Glutamatergic neuron (in vitro differentiated cells): ENCODE data around the gene SSBP3. TPM values are rescaled to one million over a fixed set of nuclear protein-coding genes. Genes with fewer than 3 reads are reported as not detected.
A peak's percentile ranks its signal among the peaks of the same experiment; 100 is the strongest.

ENCODE experiments used
- DNase-seq: peaks from one replicate; pipeline ENCODE4 v3.0.0; 2022
- H3K27ac Mint-ChIP-seq: one replicate; pipeline ENCODE4 v1.8.0; 2020; ENCODE audit warnings: mild to moderate bottlenecking, mixed read lengths, inconsistent platforms; ENCODE audit not compliant: unreplicated experiment
- H3K27me3 Mint-ChIP-seq: one replicate; pipeline ENCODE4 v1.8.0; 2020; ENCODE audit warnings: mild to moderate bottlenecking, moderate library complexity, mixed read lengths, inconsistent platforms; ENCODE audit not compliant: unreplicated experiment
- H3K36me3 Mint-ChIP-seq: one replicate; pipeline ENCODE4 v1.8.0; 2020; ENCODE audit warnings: mild to moderate bottlenecking, mixed read lengths, inconsistent platforms; ENCODE audit not compliant: unreplicated experiment
- H3K4me1 Mint-ChIP-seq: one replicate; pipeline ENCODE4 v1.8.0; 2020; ENCODE audit warnings: mild to moderate bottlenecking, low read depth, mixed read lengths, inconsistent platforms; ENCODE audit not compliant: unreplicated experiment
- H3K4me3 Mint-ChIP-seq: one replicate; pipeline ENCODE4 v1.8.0; 2020; ENCODE audit warnings: mild to moderate bottlenecking, mixed read lengths, inconsistent platforms; ENCODE audit not compliant: unreplicated experiment
- H3K9me3 Mint-ChIP-seq: one replicate; pipeline ENCODE4 v1.8.0; 2020; ENCODE audit warnings: mild to moderate bottlenecking, moderate library complexity, mixed read lengths, inconsistent platforms; ENCODE audit not compliant: unreplicated experiment
- total RNA-seq: library from RNA; stranded (reverse); fragmentation: NEBNext Ultra II Directional; extraction: Animal tissue kit (Norgen Biotek cat#: 25700); gene quantifications from one replicate; pipeline ENCODE4 v1.2.1, GENCODE V29; 2021; ENCODE audit not compliant: unreplicated experiment
- TF ChIP-seq, protein P1 (sequence below): fragments of 200-600 bp; sonication (generic); IDR thresholded peaks from one replicate; pipeline ENCODE4 v1.5.0; 2021; ENCODE audit not compliant: partially characterized antibody, unreplicated experiment

The SSBP3 gene
- total RNA-seq, 1 donor from 2014 or later, result 608 TPM

DNA sequence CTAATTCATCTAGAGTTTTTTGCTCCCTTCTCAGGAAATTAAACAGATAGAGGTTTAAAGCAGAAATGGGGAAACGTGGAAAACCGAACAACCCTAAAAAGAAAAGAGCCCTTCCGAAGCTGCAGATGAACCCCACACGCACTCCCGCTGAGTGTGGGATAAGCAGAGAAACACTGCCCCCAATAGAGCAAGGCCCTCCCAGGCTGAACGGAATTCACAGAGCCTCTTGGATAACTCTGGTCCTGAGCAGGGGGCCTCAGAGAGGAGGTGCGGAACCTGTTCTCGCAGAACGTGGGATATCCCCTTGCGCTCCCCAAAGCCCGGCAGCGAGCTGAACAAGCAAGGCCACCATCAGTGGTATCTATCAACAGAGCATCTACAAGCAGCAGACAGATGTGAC lies 44.9 kb downstream of the SSBP3 start:
- peak overlapping the region; percentile 88 for H3K27ac Mint-ChIP-seq

DNA sequence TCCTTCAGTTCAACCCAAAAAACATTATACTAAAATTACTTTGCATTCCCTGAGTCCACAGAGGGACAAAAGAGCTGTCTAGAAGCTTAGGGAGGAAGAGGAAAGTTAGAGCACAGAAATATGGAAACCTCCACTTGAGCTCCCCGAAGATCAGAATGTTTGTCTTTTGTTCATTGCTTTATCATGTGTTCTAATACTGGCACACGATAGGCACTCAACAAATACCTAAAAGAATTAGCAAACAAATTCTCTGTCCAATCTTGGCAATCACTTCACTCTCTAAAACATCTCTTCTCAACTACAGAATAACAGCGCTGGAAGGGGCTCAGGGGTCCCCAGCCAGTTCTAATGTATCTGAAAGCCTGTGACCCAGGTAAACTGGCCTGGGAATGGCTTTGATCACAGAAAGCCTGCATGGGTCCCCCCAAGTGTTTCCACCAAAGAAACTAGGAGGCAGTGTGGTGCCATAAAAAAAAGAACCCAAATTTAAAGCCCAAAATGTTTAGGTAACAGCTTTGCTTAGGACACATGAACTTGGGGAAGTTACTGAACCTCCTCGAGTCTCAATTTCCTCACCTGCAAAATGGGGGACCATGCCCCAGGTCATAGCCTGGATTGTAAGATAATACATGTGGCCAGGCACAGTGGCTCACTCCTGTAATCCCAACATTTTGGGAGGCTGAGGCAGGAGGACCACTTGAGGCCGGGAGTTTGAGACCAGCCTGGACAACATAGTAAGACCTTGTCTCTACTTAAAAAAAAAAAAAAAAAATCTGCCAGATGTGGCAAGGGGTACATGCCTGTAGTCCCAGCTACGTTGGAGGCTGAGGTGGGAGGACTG lies 45.8 kb downstream of the SSBP3 start:
- Mint-ChIP-seq H3K9me3 (peaks cover 52% of the 10 kb centered on the region), H3K27me3 (peaks cover 42% of the 10 kb centered on the region), H3K36me3 (peaks cover 5% of the 10 kb centered on the region), H3K27ac (peak overlapping the region; percentile 88), H3K4me1 (peaks cover 87% of the 10 kb centered on the region), H3K4me3 (peak overlapping the region; percentile 52)
- DNase-seq, result no peak
- TF ChIP-seq, protein P1, sequence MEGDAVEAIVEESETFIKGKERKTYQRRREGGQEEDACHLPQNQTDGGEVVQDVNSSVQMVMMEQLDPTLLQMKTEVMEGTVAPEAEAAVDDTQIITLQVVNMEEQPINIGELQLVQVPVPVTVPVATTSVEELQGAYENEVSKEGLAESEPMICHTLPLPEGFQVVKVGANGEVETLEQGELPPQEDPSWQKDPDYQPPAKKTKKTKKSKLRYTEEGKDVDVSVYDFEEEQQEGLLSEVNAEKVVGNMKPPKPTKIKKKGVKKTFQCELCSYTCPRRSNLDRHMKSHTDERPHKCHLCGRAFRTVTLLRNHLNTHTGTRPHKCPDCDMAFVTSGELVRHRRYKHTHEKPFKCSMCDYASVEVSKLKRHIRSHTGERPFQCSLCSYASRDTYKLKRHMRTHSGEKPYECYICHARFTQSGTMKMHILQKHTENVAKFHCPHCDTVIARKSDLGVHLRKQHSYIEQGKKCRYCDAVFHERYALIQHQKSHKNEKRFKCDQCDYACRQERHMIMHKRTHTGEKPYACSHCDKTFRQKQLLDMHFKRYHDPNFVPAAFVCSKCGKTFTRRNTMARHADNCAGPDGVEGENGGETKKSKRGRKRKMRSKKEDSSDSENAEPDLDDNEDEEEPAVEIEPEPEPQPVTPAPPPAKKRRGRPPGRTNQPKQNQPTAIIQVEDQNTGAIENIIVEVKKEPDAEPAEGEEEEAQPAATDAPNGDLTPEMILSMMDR, result no peak

More for the DNA sequence above, 44.9 kb downstream of the SSBP3 start:
- peaks cover 37% of the 10 kb centered on the region for H3K27me3 Mint-ChIP-seq
- no peak for DNase-seq
- peaks cover 43% of the 10 kb centered on the region for H3K9me3 Mint-ChIP-seq
- TF ChIP-seq, protein P1, result no peak
- H3K4me3 Mint-ChIP-seq, result peak overlapping the region; percentile 74
- H3K4me1 Mint-ChIP-seq, result peaks cover 88% of the 10 kb centered on the region
- peaks cover 5% of the 10 kb centered on the region for H3K36me3 Mint-ChIP-seq

- H3K9me3 Mint-ChIP-seq, result peaks cover 54% of the 10 kb centered on the region
Observed at GRCh38 chr1:54359393-54360162, 46.6 kb downstream of the SSBP3 start.

GRCh38 chr1:54358503-54359168 lies 47.6 kb downstream of the SSBP3 start:
- peaks cover 43% of the 10 kb centered on the region for H3K27me3 Mint-ChIP-seq
- DNase-seq, result no peak
- peak overlapping the region; percentile 68 for H3K4me3 Mint-ChIP-seq
- peaks cover 85% of the 10 kb centered on the region for H3K4me1 Mint-ChIP-seq
- H3K27ac Mint-ChIP-seq, result peak overlapping the region; percentile 99
- TF ChIP-seq, protein P1, result no peak
- no peaks in the 10 kb centered on the region for H3K36me3 Mint-ChIP-seq
- peaks cover 52% of the 10 kb centered on the region for H3K9me3 Mint-ChIP-seq

More at GRCh38 chr1:54359393-54360162, 46.6 kb downstream of the SSBP3 start:
- Mint-ChIP-seq H3K27me3 (peaks cover 45% of the 10 kb centered on the region), H3K27ac (peak overlapping the region; percentile 99), H3K4me1 (peaks cover 86% of the 10 kb centered on the region), H3K4me3 (peak overlapping the region; percentile 60), H3K36me3 (peaks cover under 1% of the 10 kb centered on the region)
- no peak for DNase-seq
- TF ChIP-seq, protein P1, result no peak
